OCI-M1 (cell line): ENCODE data around the gene KRTAP1-5.
"Not testable (repeated sequence)": the region's sequence is repeated elsewhere in the genome, so short reads cannot be mapped to it uniquely, and the experiment has no call there.

Experiments
- DNase-seq: peaks from one replicate; lab custom pipeline; 2025; lab: John Stamatoyannopoulos, UW

Gene KRTAP1-5

DNA sequence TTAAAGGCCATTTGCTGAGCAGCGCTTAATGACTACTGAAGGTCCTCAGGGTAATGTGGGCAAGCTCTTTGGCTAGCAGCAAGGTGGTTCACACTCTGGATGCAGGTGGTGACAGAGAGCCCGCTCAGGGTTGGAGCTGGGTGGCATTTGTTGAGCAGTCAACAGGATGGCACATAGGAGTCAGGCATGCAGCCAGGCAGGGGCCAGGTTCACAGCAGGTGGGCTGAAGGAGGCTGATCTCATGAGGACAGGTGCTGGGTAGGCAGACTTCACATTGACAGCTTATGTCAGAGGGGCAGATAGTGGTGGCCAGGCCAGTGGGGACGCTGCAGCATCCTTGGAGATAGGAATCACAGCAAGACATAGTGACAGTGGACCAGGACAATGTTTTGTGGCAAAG is 22.6 kb downstream of the KRTAP1-5 start:
- no peak for DNase-seq

GRCh38 chr17:41003926-41004325 is 23.1 kb downstream of the KRTAP1-5 start:
- DNase-seq = no peak

DNA sequence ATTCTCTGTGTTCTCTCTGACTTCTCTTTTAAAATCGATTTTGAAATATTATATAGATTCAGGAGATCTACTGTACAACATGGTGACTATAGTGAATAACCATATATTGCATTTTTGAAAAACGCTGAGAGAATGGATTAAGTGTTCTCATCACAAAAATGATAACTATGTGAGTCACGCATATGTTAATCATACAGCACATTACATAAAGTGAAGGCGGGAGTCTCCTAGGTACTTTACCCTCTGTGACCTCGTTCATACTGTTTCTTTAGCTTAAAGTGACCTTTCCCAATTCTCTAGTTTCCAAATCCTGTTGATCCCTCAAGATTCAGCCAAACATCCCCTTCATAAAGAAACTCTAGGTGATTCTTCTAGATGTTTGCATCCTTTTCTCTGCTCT is 24.2 kb downstream of the KRTAP1-5 start:
- no peak for DNase-seq

- no peak for DNase-seq
Measured at GRCh38 chr17:41001795-41002194, 25.2 kb downstream of the KRTAP1-5 start.

- not testable (repeated sequence) for DNase-seq
Measured at GRCh38 chr17:40999563-40999962, 27.4 kb downstream of the KRTAP1-5 start, which contains the start of gene KRTAP3-2. Gene KRTAP3-2 (minus strand): TSS chr17:40999906. CDS start chr17:40999853, 53 bp downstream.

- DNase-seq = no peak
Measured at GRCh38 chr17:40997361-40997760, 29.6 kb downstream of the KRTAP1-5 start.

DNA sequence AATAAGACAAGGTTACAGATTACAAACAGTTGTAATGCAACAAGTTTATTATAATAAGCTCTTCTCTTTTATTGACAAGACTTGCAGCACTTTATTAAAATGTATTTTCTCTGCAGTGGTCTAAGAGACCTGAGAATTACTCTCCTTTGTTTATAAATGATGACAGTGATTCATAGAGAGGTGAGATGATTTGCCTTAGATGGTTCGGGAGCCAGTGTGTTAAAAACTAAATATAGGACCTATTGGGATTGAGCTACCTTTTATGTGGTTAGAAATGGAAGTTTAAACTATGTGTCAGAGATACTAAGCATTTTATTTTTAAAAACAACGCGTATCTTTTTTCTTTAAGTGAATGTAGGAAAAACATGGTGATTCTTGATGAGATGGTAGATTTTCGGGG is 30.2 kb downstream of the KRTAP1-5 start:
- DNase-seq = no peak

GRCh38 chr17:40995116-40995515 is 31.9 kb downstream of the KRTAP1-5 start:
- DNase-seq = no peak

DNA sequence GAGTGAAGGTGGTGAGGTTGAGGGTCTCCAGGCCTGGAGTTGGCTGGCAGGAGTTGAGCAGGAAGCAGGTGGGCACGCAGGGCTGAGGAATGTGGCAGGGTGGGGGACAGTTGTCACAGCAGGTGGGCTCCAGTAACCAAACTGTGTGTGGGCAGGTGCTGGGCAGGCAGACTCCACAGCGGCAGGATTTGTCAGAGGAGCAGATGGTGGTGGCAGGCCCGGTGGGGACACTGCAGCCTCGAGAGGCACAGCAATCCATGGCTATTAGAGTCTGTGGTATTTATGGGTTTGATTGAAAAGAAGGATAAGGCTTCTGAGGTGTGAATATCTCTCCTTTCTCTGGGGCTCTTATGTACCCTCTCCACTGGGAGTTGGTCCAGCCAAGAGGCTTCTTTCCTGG is 33.2 kb downstream of the KRTAP1-5 start, which contains the start of gene KRTAP3-3:
Gene KRTAP3-3, minus strand, starts transcription at position 326 of the 400 bp plus-strand sequence. Its CDS starts 67 bp downstream, at position 259.
- no peak for DNase-seq

DNA sequence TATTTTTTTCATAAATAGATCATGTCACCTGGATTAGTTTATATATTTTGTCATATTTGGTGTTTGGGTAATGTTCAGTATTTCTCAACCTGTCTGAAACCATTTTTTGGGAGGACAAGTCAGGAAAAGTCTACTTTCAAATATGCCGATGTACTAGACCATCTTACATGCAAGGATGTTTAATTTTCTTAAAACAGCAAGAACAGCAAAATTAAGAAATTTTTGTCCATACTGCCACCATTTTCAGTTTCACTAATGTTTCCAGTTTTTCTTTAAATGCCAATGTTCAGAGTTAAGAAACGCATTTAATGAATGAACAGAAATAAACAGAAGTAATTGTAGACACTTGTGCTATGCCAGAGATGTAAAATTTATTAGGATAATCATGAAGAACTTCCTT is 33.9 kb downstream of the KRTAP1-5 start:
- DNase-seq = no peak

DNA sequence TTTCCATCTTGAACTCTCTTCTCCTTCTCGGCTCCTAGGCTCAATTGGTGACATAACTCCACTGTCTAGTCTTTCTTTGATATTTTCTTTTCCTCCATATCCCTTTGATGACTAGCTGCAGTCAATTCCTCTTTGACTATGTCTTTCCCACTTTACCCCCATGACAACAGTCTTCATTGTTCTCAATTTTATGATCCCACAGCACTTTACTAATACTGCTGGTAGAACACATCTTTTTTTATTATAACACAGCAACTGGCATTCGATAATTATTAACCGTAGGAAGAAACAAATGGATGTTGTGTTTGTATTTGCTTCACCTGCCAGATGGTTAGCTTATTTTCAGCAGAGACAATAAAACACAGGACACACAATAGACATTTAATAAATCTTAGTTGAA is 34.3 kb downstream of the KRTAP1-5 start:
- no peak for DNase-seq

GRCh38 chr17:40986920-40987319 is 40.1 kb downstream of the KRTAP1-5 start:
- DNase-seq = no peak

DNA sequence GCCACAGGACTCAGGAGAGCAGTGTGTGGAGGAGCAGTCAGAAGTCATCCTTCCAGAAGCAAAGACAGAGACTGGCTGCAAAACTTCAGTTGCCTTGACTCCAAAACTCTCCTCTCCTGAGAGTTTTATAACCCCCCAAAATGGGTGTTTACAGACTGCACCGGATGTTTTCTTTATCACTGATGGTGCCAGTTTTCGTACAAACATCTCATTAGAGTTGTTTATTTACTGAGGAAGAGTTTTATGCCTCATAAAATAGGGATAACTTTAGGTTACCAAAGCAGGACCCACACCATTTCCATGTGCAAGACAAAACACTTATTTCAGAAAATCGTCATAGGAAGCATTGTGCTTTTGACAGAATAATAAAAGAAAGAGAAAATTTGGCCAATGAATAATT is 42.8 kb downstream of the KRTAP1-5 start, which contains the start of gene KRT40:
Gene KRT40, minus strand, starts transcription at position 101 of the 400 bp plus-strand sequence. Its CDS starts 53 bp downstream, at position 48.
- DNase-seq = no peak

DNA sequence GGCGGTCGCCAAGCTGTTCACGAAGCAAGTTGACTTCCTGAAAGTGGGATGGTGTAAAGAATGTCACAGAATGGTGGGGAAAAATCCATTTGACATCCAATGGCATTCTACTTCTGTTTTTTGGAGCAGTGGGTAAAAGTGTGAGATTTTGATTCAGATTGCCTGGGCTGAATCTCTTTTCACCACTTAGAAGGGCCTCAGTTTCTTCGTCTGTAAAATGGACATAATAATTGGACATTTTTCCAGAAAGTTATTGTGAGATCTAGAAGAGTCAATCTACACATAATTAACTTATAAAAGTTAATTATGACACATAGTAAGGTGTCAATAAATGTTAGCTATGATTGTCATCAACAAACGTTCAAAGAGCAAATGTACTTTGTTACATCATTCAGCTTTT is 45.9 kb downstream of the KRTAP1-5 start:
- DNase-seq = no peak

GRCh38 chr17:40980596-40980995 is 46.4 kb downstream of the KRTAP1-5 start:
- no peak for DNase-seq

GRCh38 chr17:40980117-40980516 is 46.9 kb downstream of the KRTAP1-5 start:
- DNase-seq = no peak

DNA sequence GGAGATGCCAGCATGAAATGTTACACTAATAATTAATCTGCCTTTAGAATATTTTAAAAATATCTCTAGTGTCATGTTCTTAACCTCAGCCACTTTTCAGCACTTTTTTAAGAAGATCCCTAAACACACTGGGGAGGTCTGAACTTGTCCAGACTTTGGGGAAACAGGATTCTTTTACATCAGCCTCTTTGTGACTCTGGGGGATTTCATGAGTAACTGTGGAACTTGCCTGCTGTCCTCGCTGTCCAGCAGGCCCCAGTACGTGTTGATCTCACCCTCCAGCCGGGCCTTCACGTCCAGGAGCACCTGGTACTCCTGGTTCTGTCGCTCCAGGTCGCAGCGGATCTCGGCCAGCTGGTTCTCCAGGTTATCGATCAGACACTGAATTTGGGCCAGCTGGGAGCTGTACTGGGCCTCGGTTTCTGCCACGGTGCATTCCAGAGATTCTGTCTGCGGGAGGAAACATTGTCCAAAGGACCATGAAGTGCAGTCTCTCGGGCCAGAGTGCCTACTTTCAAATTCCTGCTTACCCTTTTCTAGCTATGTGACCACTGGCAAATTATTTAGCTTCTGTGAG is 48.3 kb downstream of the KRTAP1-5 start:
- no peak for DNase-seq
